RWPE2 (cell line): ENCODE results near the gene TOR2A.

Experiments
- ATAC-seq: fragments of 200-7000 bp; cut with Tn5 transposase; 3 replicates; pipeline ENCODE4 v1.9.1; 2021; ENCODE audit warnings: low read depth
- DNase-seq: peaks from one replicate; pipeline ENCODE4 v3.0.0-alpha.2; 2020; ENCODE audit warnings: low spot score
- H3K27ac ChIP-seq: fragments of 450-650 bp; 2 replicates; pipeline ENCODE4 v1.5.1; 2017; ENCODE audit warnings: mild to moderate bottlenecking; ENCODE audit not compliant: poor library complexity, severe bottlenecking
- H3K27me3 ChIP-seq: fragments of 250-450 bp; sonication (Bioruptor Pico); 2 replicates; pipeline ENCODE4 v1.5.1; 2021; ENCODE audit warnings: mild to moderate bottlenecking, moderate library complexity; ENCODE audit not compliant: insufficient read depth, poor library complexity, severe bottlenecking
- H3K36me3 ChIP-seq: fragments of 250-450 bp; sonication (Bioruptor Pico); 2 replicates; pipeline ENCODE4 v1.5.1; 2020; ENCODE audit warnings: low read depth, mild to moderate bottlenecking, moderate library complexity
- H3K4me1 ChIP-seq: fragments of 250-450 bp; sonication (Bioruptor Pico); 2 replicates; pipeline ENCODE4 v1.5.1; 2021; ENCODE audit warnings: mild to moderate bottlenecking, moderate library complexity; ENCODE audit not compliant: insufficient read depth, poor library complexity, severe bottlenecking
- H3K4me3 ChIP-seq: fragments of 250-450 bp; sonication (Bioruptor Pico); 2 replicates; pipeline ENCODE4 v1.5.1; 2021; ENCODE audit warnings: mild to moderate bottlenecking, moderate library complexity; ENCODE audit not compliant: severe bottlenecking
- H3K9me3 ChIP-seq: fragments of 250-450 bp; sonication (Bioruptor Pico); 2 replicates; pipeline ENCODE4 v1.5.1; 2021; ENCODE audit warnings: mild to moderate bottlenecking, moderate library complexity; ENCODE audit not compliant: severe bottlenecking
- CTCF ChIP-seq: fragments of 450-650 bp; IDR thresholded peaks from one replicate; pipeline ENCODE4 v1.5.1; 2017; ENCODE audit warnings: mild to moderate bottlenecking, moderate library complexity; ENCODE audit not compliant: poor library complexity, severe bottlenecking

TOR2A gene

GRCh38 chr9:127707766-127708165 lies 27.3 kb downstream of the TOR2A start:
- Histone ChIP-seq H3K4me3 (no peak overlapping the region), H3K4me1 (no peaks in the 10 kb centered on the region), H3K27me3 (no peaks in the 10 kb centered on the region), H3K27ac (no peak overlapping the region), H3K9me3 (no peaks in the 10 kb centered on the region), H3K36me3 (no peaks in the 10 kb centered on the region)
- DNase-seq (no peak), ATAC-seq (no peak)
- TF ChIP-seq CTCF = peak; percentile 5

GRCh38 chr9:127706836-127707241 lies 28.3 kb downstream of the TOR2A start, which contains the start of gene CFAP157:
TSS of gene CFAP157 (plus strand) at chr9:127706988. CDS start at chr9:127707032, 44 bp downstream.
- H3K36me3 ChIP-seq = no peaks in the 10 kb centered on the region
- ATAC-seq (peak; percentile 67), DNase-seq (no peak)
- peak within 1 kb of the TSS; percentile 12 for H3K4me3 ChIP-seq
- H3K27ac ChIP-seq = no peak within 1 kb of the TSS
- H3K4me1 ChIP-seq = no peaks in the 10 kb centered on the region
- TF ChIP-seq CTCF = no peak
- no peaks in the 10 kb centered on the region for H3K9me3 ChIP-seq
- H3K27me3 ChIP-seq = no peaks in the 10 kb centered on the region

GRCh38 chr9:127705577-127706379 lies 29.3 kb downstream of the TOR2A start:
- Histone ChIP-seq H3K27me3 (no peaks in the 10 kb centered on the region), H3K9me3 (no peaks in the 10 kb centered on the region), H3K36me3 (no peaks in the 10 kb centered on the region), H3K4me1 (no peaks in the 10 kb centered on the region), H3K27ac (no peak overlapping the region), H3K4me3 (no peak overlapping the region)
- no peak for TF ChIP-seq CTCF
- no peak for ATAC-seq
- no peak for DNase-seq

GRCh38 chr9:127703289-127703946 lies 31.7 kb downstream of the TOR2A start:
- DNase-seq (no peak), ATAC-seq (no peak)
- no peaks in the 10 kb centered on the region for H3K9me3 ChIP-seq
- no peaks in the 10 kb centered on the region for H3K36me3 ChIP-seq
- H3K4me3 ChIP-seq = no peak overlapping the region
- H3K4me1 ChIP-seq = no peaks in the 10 kb centered on the region
- H3K27me3 ChIP-seq = no peaks in the 10 kb centered on the region
- no peak overlapping the region for H3K27ac ChIP-seq
- no peak for TF ChIP-seq CTCF
